IPS-18a (cell line): ENCODE results near the gene VPS13D.
"Not testable (repeated sequence)": the region's sequence is repeated elsewhere in the genome, so short reads cannot be mapped to it uniquely, and the experiment has no call there.

Source experiments
- H3K27ac ChIP-seq: one replicate; pipeline ENCODE4 v1.5.1; 2013; ENCODE audit warnings: low read length
- H3K27me3 ChIP-seq: one replicate; pipeline ENCODE4 v1.6.1; 2013; ENCODE audit warnings: mild to moderate bottlenecking, low read length; ENCODE audit not compliant: control insufficient read depth, insufficient read depth
- H3K36me3 ChIP-seq: one replicate; pipeline ENCODE4 v1.6.1; 2013; ENCODE audit warnings: low read depth, low read length; ENCODE audit not compliant: control insufficient read depth
- H3K4me1 ChIP-seq: one replicate; pipeline ENCODE4 v1.6.1; 2013; ENCODE audit warnings: low read depth, low read length; ENCODE audit not compliant: control insufficient read depth
- H3K4me3 ChIP-seq: one replicate; pipeline ENCODE4 v1.5.1; 2013; ENCODE audit warnings: low read length
- H3K9ac ChIP-seq: one replicate; pipeline ENCODE4 v1.6.1; 2013; ENCODE audit warnings: mild to moderate bottlenecking, low read length, moderate library complexity
- H3K9me3 ChIP-seq: one replicate; pipeline ENCODE4 v1.6.1; 2013; ENCODE audit warnings: low read depth, low read length; ENCODE audit not compliant: control insufficient read depth

VPS13D gene

GRCh38 chr1:12453400-12454343 is 223.8 kb downstream of the VPS13D start:
- Histone ChIP-seq H3K9me3 (no peaks in the 10 kb centered on the region), H3K36me3 (no peaks in the 10 kb centered on the region), H3K9ac (no peak overlapping the region), H3K4me1 (no peaks in the 10 kb centered on the region), H3K4me3 (no peak overlapping the region), H3K27ac (no peak overlapping the region), H3K27me3 (no peaks in the 10 kb centered on the region)

GRCh38 chr1:12454406-12455391 is 224.9 kb downstream of the VPS13D start:
- Histone ChIP-seq H3K36me3 (no peaks in the 10 kb centered on the region), H3K4me1 (no peaks in the 10 kb centered on the region), H3K4me3 (no peak overlapping the region), H3K9ac (no peak overlapping the region), H3K27me3 (no peaks in the 10 kb centered on the region), H3K9me3 (no peaks in the 10 kb centered on the region), H3K27ac (no peak overlapping the region)

GRCh38 chr1:12456081-12456480 is 226.3 kb downstream of the VPS13D start:
- not testable (repeated sequence) for H3K36me3 ChIP-seq, H3K4me1 ChIP-seq, H3K9ac ChIP-seq, H3K27ac ChIP-seq, H3K4me3 ChIP-seq, H3K27me3 ChIP-seq, H3K9me3 ChIP-seq

GRCh38 chr1:12456979-12457378 is 227.1 kb downstream of the VPS13D start:
- H3K27me3 ChIP-seq = no peaks in the 10 kb centered on the region
- no peak overlapping the region for H3K27ac ChIP-seq
- H3K4me3 ChIP-seq = no peak overlapping the region
- H3K4me1 ChIP-seq = no peaks in the 10 kb centered on the region
- H3K36me3 ChIP-seq = no peaks in the 10 kb centered on the region
- no peak overlapping the region for H3K9ac ChIP-seq
- no peaks in the 10 kb centered on the region for H3K9me3 ChIP-seq

GRCh38 chr1:12457771-12458170 is 227.9 kb downstream of the VPS13D start:
- H3K27ac ChIP-seq = no peak overlapping the region
- H3K4me1 ChIP-seq = no peaks in the 10 kb centered on the region
- H3K9ac ChIP-seq = no peak overlapping the region

GRCh38 chr1:12458571-12458970 is 228.7 kb downstream of the VPS13D start:
- no peak overlapping the region for H3K27ac ChIP-seq

More at GRCh38 chr1:12457771-12458170, 227.9 kb downstream of the VPS13D start:
- no peak overlapping the region for H3K4me3 ChIP-seq
- no peaks in the 10 kb centered on the region for H3K36me3 ChIP-seq
- H3K9me3 ChIP-seq = no peaks in the 10 kb centered on the region
- no peaks in the 10 kb centered on the region for H3K27me3 ChIP-seq

GRCh38 chr1:12460121-12460520 is 230.3 kb downstream of the VPS13D start:
- H3K4me1 ChIP-seq = no peaks in the 10 kb centered on the region
- no peak overlapping the region for H3K4me3 ChIP-seq
- H3K27ac ChIP-seq = no peak overlapping the region
- H3K9me3 ChIP-seq = no peaks in the 10 kb centered on the region
- H3K36me3 ChIP-seq = no peaks in the 10 kb centered on the region
- no peaks in the 10 kb centered on the region for H3K27me3 ChIP-seq
- H3K9ac ChIP-seq = no peak overlapping the region

More at GRCh38 chr1:12458571-12458970, 228.7 kb downstream of the VPS13D start:
- no peak overlapping the region for H3K9ac ChIP-seq
- no peaks in the 10 kb centered on the region for H3K27me3 ChIP-seq
- H3K9me3 ChIP-seq = no peaks in the 10 kb centered on the region
- no peak overlapping the region for H3K4me3 ChIP-seq
- H3K36me3 ChIP-seq = no peaks in the 10 kb centered on the region
- no peaks in the 10 kb centered on the region for H3K4me1 ChIP-seq

GRCh38 chr1:12460911-12461621 is 231.2 kb downstream of the VPS13D start:
- Histone ChIP-seq H3K9me3 (no peaks in the 10 kb centered on the region), H3K27ac (no peak overlapping the region), H3K27me3 (no peaks in the 10 kb centered on the region), H3K4me1 (no peaks in the 10 kb centered on the region), H3K4me3 (no peak overlapping the region), H3K9ac (no peak overlapping the region), H3K36me3 (no peaks in the 10 kb centered on the region)

GRCh38 chr1:12461754-12462153 is 231.9 kb downstream of the VPS13D start:
- H3K9ac ChIP-seq = no peak overlapping the region
- no peaks in the 10 kb centered on the region for H3K27me3 ChIP-seq
- no peaks in the 10 kb centered on the region for H3K4me1 ChIP-seq
- H3K9me3 ChIP-seq = no peaks in the 10 kb centered on the region
- H3K4me3 ChIP-seq = no peak overlapping the region
- no peak overlapping the region for H3K27ac ChIP-seq
- no peaks in the 10 kb centered on the region for H3K36me3 ChIP-seq

GRCh38 chr1:12462586-12462985 is 232.8 kb downstream of the VPS13D start:
- Histone ChIP-seq H3K4me3 (no peak overlapping the region), H3K27ac (no peak overlapping the region), H3K4me1 (no peaks in the 10 kb centered on the region), H3K9ac (no peak overlapping the region), H3K27me3 (no peaks in the 10 kb centered on the region), H3K36me3 (no peaks in the 10 kb centered on the region), H3K9me3 (no peaks in the 10 kb centered on the region)

- no peaks in the 10 kb centered on the region for H3K4me1 ChIP-seq
- no peaks in the 10 kb centered on the region for H3K27me3 ChIP-seq
- no peak overlapping the region for H3K4me3 ChIP-seq
- H3K9me3 ChIP-seq = no peaks in the 10 kb centered on the region
- H3K9ac ChIP-seq = no peak overlapping the region
- no peak overlapping the region for H3K27ac ChIP-seq
- no peaks in the 10 kb centered on the region for H3K36me3 ChIP-seq
Observed at GRCh38 chr1:12464045-12464461, 234.2 kb downstream of the VPS13D start.
